Choroid plexus epithelial cell (primary cell): Measurements from ENCODE around the gene ABCC9.

Experiments used
- DNase-seq: peaks from one replicate; pipeline ENCODE4 v3.0.0-alpha.2; 2010; ENCODE audit warnings: low read depth
- H3K4me3 ChIP-seq: 2 replicates; pipeline ENCODE4 v1.5.1; 2011; ENCODE audit warnings: low read depth, mild to moderate bottlenecking, control low read depth, low read length, moderate library complexity
- CTCF ChIP-seq: conservative IDR thresholded peaks from 2 replicates; pipeline ENCODE4 v1.5.1; 2011; ENCODE audit warnings: low read depth, mild to moderate bottlenecking, control low read depth, inconsistent platforms, low read length, moderate library complexity

ABCC9 gene

GRCh38 chr12:21983095-21983494, 41.9 kb upstream of the ABCC9 start:
- no peak for TF ChIP-seq CTCF
- no peak for DNase-seq
- no peak overlapping the region for H3K4me3 ChIP-seq

GRCh38 chr12:21980544-21980943, 39.3 kb upstream of the ABCC9 start:
- no peak overlapping the region for H3K4me3 ChIP-seq
- TF ChIP-seq CTCF = no peak
- no peak for DNase-seq

- H3K4me3 ChIP-seq = no peak overlapping the region
- TF ChIP-seq CTCF = no peak
- no peak for DNase-seq
Measured at GRCh38 chr12:21975293-21975692, 34.1 kb upstream of the ABCC9 start.

- no peak for TF ChIP-seq CTCF
- no peak for DNase-seq
- no peak overlapping the region for H3K4me3 ChIP-seq
Measured at GRCh38 chr12:21973221-21973620, 32.0 kb upstream of the ABCC9 start.

GRCh38 chr12:21972055-21972454, 30.8 kb upstream of the ABCC9 start:
- H3K4me3 ChIP-seq = no peak overlapping the region
- no peak for DNase-seq
- TF ChIP-seq CTCF = no peak

GRCh38 chr12:21971344-21971743, 30.1 kb upstream of the ABCC9 start:
- no peak for TF ChIP-seq CTCF
- no peak for DNase-seq
- no peak overlapping the region for H3K4me3 ChIP-seq

GRCh38 chr12:21962821-21963220, 21.6 kb upstream of the ABCC9 start:
- TF ChIP-seq CTCF = no peak
- DNase-seq = no peak
- no peak overlapping the region for H3K4me3 ChIP-seq
